Daoy (cell line): ENCODE measurements around the gene CLTCL1. TPM values are rescaled to one million over a fixed set of nuclear protein-coding genes. Genes with fewer than 3 reads are reported as not detected.

ENCODE experiments used
- DNase-seq: peaks from one replicate; pipeline ENCODE4 v3.0.0-alpha.2; 2015; ENCODE audit warnings: low read depth
- total RNA-seq: library from RNA; depleted of rRNA; stranded (reverse); fragments of >200 nt; shearing (Covaris generic); gene quantifications from 2 replicates; pipeline ENCODE4 v1.2.3, GENCODE V29; 2014

Gene CLTCL1
- total RNA-seq, 1 experiment from 2014 or later = 1.7 TPM

GRCh38 chr22:19244600-19245352, 46.7 kb downstream of the CLTCL1 start:
- no peak for DNase-seq

GRCh38 chr22:19242699-19243098, 48.8 kb downstream of the CLTCL1 start:
- DNase-seq = no peak

GRCh38 chr22:19241593-19241906, 50.0 kb downstream of the CLTCL1 start:
- DNase-seq = no peak

- DNase-seq = no peak
Observed at GRCh38 chr22:19240813-19241592, 50.5 kb downstream of the CLTCL1 start.

GRCh38 chr22:19239464-19239863, 52.1 kb downstream of the CLTCL1 start:
- DNase-seq = no peak

GRCh38 chr22:19238900-19239299, 52.6 kb downstream of the CLTCL1 start:
- no peak for DNase-seq

GRCh38 chr22:19235874-19236273, 55.6 kb downstream of the CLTCL1 start:
- no peak for DNase-seq

GRCh38 chr22:19234126-19234896, 57.2 kb downstream of the CLTCL1 start:
- DNase-seq = no peak

- DNase-seq = no peak
Observed at GRCh38 chr22:19233189-19233661, 58.3 kb downstream of the CLTCL1 start.

GRCh38 chr22:19232623-19233022, 58.9 kb downstream of the CLTCL1 start:
- no peak for DNase-seq

GRCh38 chr22:19231986-19232385, 59.5 kb downstream of the CLTCL1 start:
- DNase-seq = no peak

- no peak for DNase-seq
Observed at GRCh38 chr22:19229600-19229999, 61.9 kb downstream of the CLTCL1 start.

- no peak for DNase-seq
Observed at GRCh38 chr22:19228179-19228578, 63.3 kb downstream of the CLTCL1 start.

- no peak for DNase-seq
Observed at GRCh38 chr22:19226428-19226827, 65.1 kb downstream of the CLTCL1 start.

GRCh38 chr22:19225560-19225959, 66.0 kb downstream of the CLTCL1 start:
- DNase-seq = no peak

GRCh38 chr22:19224985-19225384, 66.5 kb downstream of the CLTCL1 start:
- no peak for DNase-seq

- DNase-seq = no peak
Observed at GRCh38 chr22:19224557-19224956, 67.0 kb downstream of the CLTCL1 start.

- no peak for DNase-seq
Observed at GRCh38 chr22:19223617-19224016, 67.9 kb downstream of the CLTCL1 start.

GRCh38 chr22:19223110-19223509, 68.4 kb downstream of the CLTCL1 start:
- DNase-seq = no peak

GRCh38 chr22:19222242-19223005, 69.1 kb downstream of the CLTCL1 start:
- no peak for DNase-seq

GRCh38 chr22:19220867-19221266, 70.7 kb downstream of the CLTCL1 start:
- no peak for DNase-seq
